HEK293 (cell line): ENCODE results near the gene DPEP3.

Experiments
- CTCF ChIA-PET: fragments of 350-600 bp; formaldehyde crosslinking; extraction: SDS; loops from one replicate; lab custom pipeline; 2021; ENCODE audit warnings: antibody characterized with exemption; lab: Yijun Ruan, JAX
- POLR2A ChIA-PET: fragments of 300-600 bp; formaldehyde crosslinking; extraction: SDS; loops from one replicate; lab custom pipeline; 2020; ENCODE audit warnings: antibody characterized with exemption, inconsistent platforms; lab: Yijun Ruan, JAX
- H3K27ac ChIP-seq: fragments of 200-500 bp; sonication (Bioruptor generic); 2 replicates; pipeline ENCODE4 v1.5.1; 2014; ENCODE audit warnings: low read depth, low read length, control low read depth, inconsistent platforms; ENCODE audit errors: extremely low read depth
- H3K36me3 ChIP-seq, 2 experiments: fragments of 200-500 bp in 1 of 2; sonication (Bioruptor generic) in 1 of 2; 1 replicate in 1 of 2; 2 replicates in 1 of 2; pipeline ENCODE4 v1.5.1; 2014 to 2017; ENCODE audit warnings: inconsistent platforms in 2 of 2, low read length in 2 of 2; ENCODE audit not compliant: control insufficient read depth in 2 of 2, insufficient read depth in 1 of 2
- H3K4me1 ChIP-seq: fragments of 200-500 bp; sonication (Bioruptor generic); 2 replicates; pipeline ENCODE4 v1.5.1; 2014; ENCODE audit warnings: mild to moderate bottlenecking, low read length, inconsistent platforms; ENCODE audit not compliant: control insufficient read depth, insufficient read depth
- H3K4me3 ChIP-seq: 2 replicates; pipeline ENCODE4 v1.5.1; 2011; ENCODE audit warnings: low read depth, mild to moderate bottlenecking, control low read depth, low read length, moderate library complexity
- H3K9me3 ChIP-seq: fragments of 200-500 bp; sonication (Bioruptor generic); 2 replicates; pipeline ENCODE4 v1.5.1; 2014; ENCODE audit warnings: low read depth, low read length, inconsistent platforms; ENCODE audit not compliant: control insufficient read depth, insufficient read depth
- ATF2 ChIP-seq: fragments of 450-650 bp; formaldehyde crosslinking; IDR thresholded peaks from 2 replicates; pipeline ENCODE4 v1.5.1; 2016; ENCODE audit warnings: missing biosample characterization, missing genetic modification characterization, low read depth
- BCL11B ChIP-seq: fragments of 450-650 bp; formaldehyde crosslinking; IDR thresholded peaks from 2 replicates; pipeline ENCODE4 v1.5.1; 2016; ENCODE audit warnings: low read depth, missing biosample characterization, missing genetic modification characterization
- CTCF ChIP-seq: fragments of 450-650 bp; formaldehyde crosslinking; IDR thresholded peaks from 2 replicates; pipeline ENCODE4 v1.5.1; 2016; ENCODE audit warnings: missing biosample characterization, missing genetic modification characterization
- GLIS1 ChIP-seq: fragments of 450-650 bp; formaldehyde crosslinking; IDR thresholded peaks from 2 replicates; pipeline ENCODE4 v1.5.1; 2016; ENCODE audit warnings: missing biosample characterization, missing genetic modification characterization
- GLIS2 ChIP-seq: fragments of 450-650 bp; formaldehyde crosslinking; IDR thresholded peaks from 2 replicates; pipeline ENCODE4 v1.5.1; 2016; ENCODE audit warnings: missing biosample characterization, missing genetic modification characterization
- KLF10 ChIP-seq: fragments of 450-650 bp; IDR thresholded peaks from 2 replicates; pipeline ENCODE4 v1.5.1; 2018; ENCODE audit warnings: missing biosample characterization, mild to moderate bottlenecking, missing genetic modification characterization
- PATZ1 ChIP-seq: fragments of 450-650 bp; formaldehyde crosslinking; IDR thresholded peaks from 2 replicates; pipeline ENCODE4 v1.5.1; 2016; ENCODE audit warnings: missing biosample characterization, missing genetic modification characterization
- PRDM2 ChIP-seq: fragments of 450-650 bp; formaldehyde crosslinking; IDR thresholded peaks from 2 replicates; pipeline ENCODE4 v1.5.1; 2016; ENCODE audit warnings: missing biosample characterization, missing genetic modification characterization, borderline replicate concordance
- REPIN1 ChIP-seq: fragments of 450-650 bp; formaldehyde crosslinking; IDR thresholded peaks from 2 replicates; pipeline ENCODE4 v1.5.1; 2017; ENCODE audit warnings: missing biosample characterization, missing genetic modification characterization, low read depth
- ZBTB1 ChIP-seq: fragments of 450-650 bp; formaldehyde crosslinking; IDR thresholded peaks from 2 replicates; pipeline ENCODE4 v1.5.1; 2016; ENCODE audit warnings: missing biosample characterization, missing genetic modification characterization
- ZBTB17 ChIP-seq: fragments of 450-650 bp; formaldehyde crosslinking; IDR thresholded peaks from 2 replicates; pipeline ENCODE4 v1.5.1; 2016; ENCODE audit warnings: missing biosample characterization, missing genetic modification characterization
- ZFHX2 ChIP-seq: fragments of 450-650 bp; formaldehyde crosslinking; conservative IDR thresholded peaks from 2 replicates; pipeline ENCODE4 v1.5.1; 2016; ENCODE audit warnings: missing biosample characterization, missing genetic modification characterization
- ZFP3 ChIP-seq: fragments of 450-650 bp; formaldehyde crosslinking; IDR thresholded peaks from 2 replicates; pipeline ENCODE4 v1.5.1; 2016; ENCODE audit warnings: low read depth, missing biosample characterization, missing genetic modification characterization
- ZIC2 ChIP-seq: fragments of 450-650 bp; formaldehyde crosslinking; IDR thresholded peaks from 2 replicates; pipeline ENCODE4 v1.5.1; 2016; ENCODE audit warnings: missing biosample characterization, missing genetic modification characterization
- ZNF2 ChIP-seq: fragments of 450-650 bp; formaldehyde crosslinking; IDR thresholded peaks from 2 replicates; pipeline ENCODE4 v1.5.1; 2016; ENCODE audit warnings: missing biosample characterization, missing genetic modification characterization
- ZNF302 ChIP-seq: fragments of 450-650 bp; formaldehyde crosslinking; IDR thresholded peaks from 2 replicates; pipeline ENCODE4 v1.5.1; 2016; ENCODE audit warnings: missing biosample characterization, missing genetic modification characterization, low read depth
- ZNF48 ChIP-seq: fragments of 450-650 bp; formaldehyde crosslinking; IDR thresholded peaks from 2 replicates; pipeline ENCODE4 v1.5.1; 2016; ENCODE audit warnings: missing biosample characterization, missing genetic modification characterization
- ZNF549 ChIP-seq: fragments of 450-650 bp; IDR thresholded peaks from 2 replicates; pipeline ENCODE4 v1.5.1; 2018; ENCODE audit warnings: missing biosample characterization, missing genetic modification characterization, mild to moderate bottlenecking, inconsistent platforms, moderate library complexity
- ZNF776 ChIP-seq: fragments of 450-650 bp; formaldehyde crosslinking; IDR thresholded peaks from 2 replicates; pipeline ENCODE4 v1.5.0; 2017; ENCODE audit warnings: missing biosample characterization, missing genetic modification characterization, borderline replicate concordance
- ZSCAN16 ChIP-seq: fragments of 450-650 bp; formaldehyde crosslinking; IDR thresholded peaks from 2 replicates; pipeline ENCODE4 v1.5.1; 2016; ENCODE audit warnings: missing biosample characterization, missing genetic modification characterization
- ZSCAN30 ChIP-seq: fragments of 450-650 bp; IDR thresholded peaks from 2 replicates; pipeline ENCODE4 v1.5.1; 2018; ENCODE audit warnings: missing biosample characterization, mild to moderate bottlenecking, missing genetic modification characterization, moderate library complexity
- ZXDB ChIP-seq: fragments of 450-650 bp; formaldehyde crosslinking; IDR thresholded peaks from 2 replicates; pipeline ENCODE4 v1.5.1; 2016; ENCODE audit warnings: missing biosample characterization, missing genetic modification characterization

Gene DPEP3

DNA sequence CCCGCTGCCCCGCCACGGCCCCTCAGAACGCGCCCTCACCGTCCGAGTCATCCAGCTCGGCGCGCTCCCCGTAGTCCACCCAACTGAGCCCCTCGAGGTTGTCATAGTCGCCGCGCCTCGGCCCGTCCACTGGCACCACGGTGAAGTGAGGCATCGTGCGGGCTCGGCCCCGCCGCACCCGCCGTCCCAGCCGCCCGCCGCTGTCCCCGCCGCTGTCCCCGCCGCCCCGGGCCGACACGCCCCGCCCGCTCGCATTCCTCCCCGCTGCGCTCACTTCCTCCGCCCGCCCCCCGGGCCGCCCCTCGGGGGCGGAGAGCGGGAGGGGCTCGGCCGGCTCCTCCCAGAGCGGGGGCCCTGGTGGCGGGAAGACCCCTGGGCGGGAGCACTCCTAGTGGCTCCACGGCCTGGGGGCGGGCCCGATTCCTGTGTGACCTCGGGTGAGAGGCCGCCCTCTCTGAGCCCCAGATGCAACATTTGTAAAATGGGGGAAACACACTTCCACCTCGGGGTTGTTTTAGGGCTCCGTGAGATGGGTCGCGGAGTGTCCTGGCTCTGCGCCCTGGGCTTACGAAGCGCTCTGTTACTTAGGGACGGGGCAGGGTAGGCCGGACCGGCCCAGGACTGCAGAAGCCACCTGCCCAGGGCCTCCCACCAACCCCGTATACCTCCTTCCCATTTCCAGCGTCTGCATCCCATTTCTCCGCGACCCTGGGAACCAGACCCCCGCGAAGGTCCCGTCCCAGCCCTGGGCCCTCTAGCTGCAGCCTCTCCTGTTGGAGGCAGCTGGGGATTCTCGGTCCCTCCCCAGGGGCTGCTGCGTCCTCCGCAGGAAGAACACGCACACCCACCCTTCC is 11.7 kb downstream of the DPEP3 start, which contains the start of gene SLC12A4 (continued):
- TF ChIP-seq PRDM2 (tag by site-specific recombination) (peak; percentile 37; the same call in 1 of the 2 replicates), ZFHX2 (tag by site-specific recombination) (peak; percentile 71), GLIS1 (tag by site-specific recombination) (peak; percentile 61), ZFP3 (peak; percentile 13; the same call in 1 of the 2 replicates), ZNF776 (tag by site-specific recombination) (no peak), PATZ1 (tag by site-specific recombination) (peak; percentile 67), BCL11B (tag by site-specific recombination) (no peak), ZSCAN30 (tag by site-specific recombination) (peak; percentile 32), CTCF (no peak), REPIN1 (tag by site-specific recombination) (0 out of 2 replicates have a peak, but pooled peaks have one; percentile 38), ZXDB (tag by site-specific recombination) (peak; percentile 64), ZBTB1 (tag by site-specific recombination) (0 out of 2 replicates have a peak, but pooled peaks have one; percentile 16), ATF2 (no peak)

GRCh38 chr16:67967958-67968399 is 12.3 kb downstream of the DPEP3 start:
- peaks cover 0 to 31% of the 10 kb centered on the region in 2 experiments; a peak in 1 of 3 replicates for H3K36me3 ChIP-seq
- H3K9me3 ChIP-seq = no peaks in the 10 kb centered on the region
- H3K4me3 ChIP-seq = peak overlapping the region; percentile 68
- POLR2A ChIA-PET = interaction anchor here (0.9 kb wide), 1 partner anchor 31 kb away, joined by 3 read pairs; the partner anchor contains the start of gene PSMB10
- CTCF ChIA-PET = no interaction called here
- no peaks in the 10 kb centered on the region; the same call in none of the 2 replicates for H3K4me1 ChIP-seq
- peak overlapping the region; percentile 80; the same call in 1 of the 2 replicates for H3K27ac ChIP-seq
- peak; percentile 16; the same call in 1 of the 2 replicates for TF ChIP-seq GLIS2 (tag by site-specific recombination)
- no peak for TF ChIP-seq KLF10 (tag by site-specific recombination)
- TF ChIP-seq ZIC2 = no peak
- TF ChIP-seq ZSCAN16 = no peak
- TF ChIP-seq ZNF2 (tag by site-specific recombination) = peak; percentile 10; the same call in 1 of the 2 replicates
- TF ChIP-seq ZNF549 (tag by site-specific recombination) = no peak
- no peak for TF ChIP-seq PATZ1 (tag by site-specific recombination)
- no peak for TF ChIP-seq ZBTB17 (tag by site-specific recombination)
- TF ChIP-seq ZNF48 (tag by site-specific recombination) = no peak
- no peak for TF ChIP-seq ZNF302 (tag by site-specific recombination)
